SIG-M5 (cell line): ENCODE data around the gene RELB.
A peak's percentile ranks its signal among the peaks of the same experiment; 100 is the strongest.
"Not testable (repeated sequence)": the region's sequence is repeated elsewhere in the genome, so short reads cannot be mapped to it uniquely, and the experiment has no call there.

Experiments
- DNase-seq: peaks from one replicate; lab custom pipeline; 2025; lab: John Stamatoyannopoulos, UW

Gene RELB

GRCh38 chr19:45001087-45001739 lies at the start of gene RELB:
Gene RELB, plus strand, starts transcription at chr19:45001464. Its CDS starts 116 bp downstream, at chr19:45001580.
- no peak for DNase-seq

- DNase-seq = no peak
Measured at GRCh38 chr19:44954278-44954648, 47.0 kb upstream of the RELB start.

- peak; percentile 83 for DNase-seq
Measured at GRCh38 chr19:44954649-44955504, 46.4 kb upstream of the RELB start, which contains the start of gene CLPTM1. Gene CLPTM1, plus strand, starts transcription at chr19:44955380. Its CDS starts 16 bp downstream, at chr19:44955396.

GRCh38 chr19:44955505-44956439 lies 45.5 kb upstream of the RELB start:
- DNase-seq = no peak

GRCh38 chr19:44957526-44957925 lies 43.7 kb upstream of the RELB start:
- no peak for DNase-seq

- DNase-seq = no peak
Measured at GRCh38 chr19:44958090-44958489, 43.2 kb upstream of the RELB start.

GRCh38 chr19:44959691-44960090 lies 41.6 kb upstream of the RELB start:
- no peak for DNase-seq

GRCh38 chr19:44960906-44961728 lies 40.1 kb upstream of the RELB start:
- no peak for DNase-seq

- no peak for DNase-seq
Measured at GRCh38 chr19:44961821-44962220, 39.4 kb upstream of the RELB start.

GRCh38 chr19:44968118-44968517 lies 33.1 kb upstream of the RELB start:
- no peak for DNase-seq

GRCh38 chr19:44968670-44969069 lies 32.6 kb upstream of the RELB start:
- DNase-seq = no peak

- DNase-seq = no peak
Measured at GRCh38 chr19:44969437-44969836, 31.8 kb upstream of the RELB start.

- not testable (repeated sequence) for DNase-seq
Measured at GRCh38 chr19:44971451-44971850, 29.8 kb upstream of the RELB start.

- DNase-seq = no peak
Measured at GRCh38 chr19:44972802-44973201, 28.5 kb upstream of the RELB start.

- no peak for DNase-seq
Measured at GRCh38 chr19:44973982-44974735, 27.1 kb upstream of the RELB start.

- DNase-seq = no peak
Measured at GRCh38 chr19:44974857-44975256, 26.4 kb upstream of the RELB start.

GRCh38 chr19:44975444-44975843 lies 25.8 kb upstream of the RELB start:
- DNase-seq = no peak

GRCh38 chr19:44984005-44984404 lies 17.3 kb upstream of the RELB start:
- DNase-seq = no peak

GRCh38 chr19:44985445-44985844 lies 15.8 kb upstream of the RELB start:
- DNase-seq = no peak

GRCh38 chr19:44986389-44986788 lies 14.9 kb upstream of the RELB start:
- no peak for DNase-seq
